CD4-positive, alpha-beta T cell (primary cell): ENCODE measurements around the gene NR4A3. TPM values are rescaled to one million over a fixed set of nuclear protein-coding genes. Genes with fewer than 3 reads are reported as not detected.

ENCODE experiments used
- ATAC-seq: fragments of 200-7000 bp; cut with Tn5 transposase; one replicate; pipeline ENCODE4 v1.10.0; 2022; ENCODE audit warnings: mild to moderate bottlenecking; ENCODE audit not compliant: poor library complexity
- CTCF ChIA-PET: fragments of 350-600 bp; sonication (Branson Sonifier 250); formaldehyde crosslinking; loops from one replicate; lab custom pipeline; 2021; ENCODE audit warnings: antibody characterized with exemption, inconsistent platforms; lab: Charles Lee
- POLR2A ChIA-PET: fragments of 350-600 bp; sonication (Branson Sonifier 250); formaldehyde crosslinking; loops from one replicate; lab custom pipeline; 2021; ENCODE audit warnings: antibody characterized with exemption, inconsistent platforms; lab: Charles Lee
- DNase-seq, 14 experiments: peaks; one replicate each; pipeline ENCODE4 v3.0.0-alpha.2; 2013 to 2020; ENCODE audit warnings: mixed read lengths in 2 of 14
- H3K27ac ChIP-seq, 2 donors: one replicate each; pipeline versions ENCODE4 v1.5.1 to v1.7.0; 2013; ENCODE audit warnings: low read length in 2 of 2, low read depth in 1 of 2, mild to moderate bottlenecking in 1 of 2
- H3K27me3 ChIP-seq, 2 experiments: 1 replicate in 1 of 2; 2 replicates in 1 of 2; pipeline versions ENCODE4 v1.6.1 to v1.7.0; 2013; ENCODE audit warnings: low read length in 2 of 2, control low read depth in 1 of 2, mild to moderate bottlenecking in 1 of 2, moderate library complexity in 1 of 2; ENCODE audit not compliant: insufficient read depth in 2 of 2, control insufficient read depth in 1 of 2
- H3K36me3 ChIP-seq: one replicate; pipeline ENCODE4 v1.6.1; 2013; ENCODE audit warnings: low read length, control low read depth; ENCODE audit not compliant: insufficient read depth
- H3K4me1 ChIP-seq: one replicate; pipeline ENCODE4 v1.6.1; 2013; ENCODE audit warnings: low read length, control low read depth; ENCODE audit not compliant: insufficient read depth
- H3K4me3 ChIP-seq: one replicate; pipeline ENCODE4 v1.5.1; 2013; ENCODE audit warnings: mild to moderate bottlenecking, low read length, moderate library complexity
- H3K9me3 ChIP-seq, 2 experiments: 1 replicate in 1 of 2; 2 replicates in 1 of 2; pipeline versions ENCODE4 v1.6.1 to v1.7.0; 2013; ENCODE audit warnings: low read length in 2 of 2, mild to moderate bottlenecking in 2 of 2, control low read depth in 1 of 2, moderate library complexity in 1 of 2; ENCODE audit not compliant: control insufficient read depth in 1 of 2, insufficient read depth in 1 of 2
- H3K27ac Mint-ChIP-seq: one replicate; pipeline ENCODE4 v1.8.0; 2020; ENCODE audit warnings: mixed read lengths
- H3K27me3 Mint-ChIP-seq: one replicate; pipeline ENCODE4 v1.8.0; 2021; ENCODE audit warnings: mixed read lengths
- H3K36me3 Mint-ChIP-seq: one replicate; pipeline ENCODE4 v1.8.0; 2021; ENCODE audit warnings: low read depth, mixed read lengths
- H3K4me1 Mint-ChIP-seq: one replicate; pipeline ENCODE4 v1.8.0; 2021; ENCODE audit warnings: low read depth, mixed read lengths
- H3K4me3 Mint-ChIP-seq: one replicate; pipeline ENCODE4 v1.8.0; 2020; ENCODE audit warnings: mild to moderate bottlenecking, mixed read lengths
- H3K9me3 Mint-ChIP-seq: one replicate; pipeline ENCODE4 v1.8.0; 2020; ENCODE audit warnings: mixed read lengths
- CTCF ChIP-seq: fragments of 200-600 bp; IDR thresholded peaks from one replicate; pipeline ENCODE4 v1.8.0; 2022; ENCODE audit warnings: antibody characterized with exemption, mild to moderate bottlenecking
- intact Hi-C, 2 experiments: fragments of 100-400 bp; cut with DNase I in 1 of 2; cut with micrococcal nuclease in 1 of 2; formaldehyde crosslinking; loops; one replicate each; pipeline versions ENCODE4 v1.15.1 to v1.9.0; 2023 to 2025; cut with DNase I, micrococcal nuclease
- total RNA-seq, 174 experiments: library from RNA in 2 of 174; stranded (reverse) in 2 of 174; gene quantifications; one replicate each; pipeline ENCODE4 v1.2.3 and lab custom pipeline; 2021 to 2026

NR4A3 gene
- total RNA-seq, 2 experiments from 2014 or later = 42.4 to 44.6 TPM

DNA sequence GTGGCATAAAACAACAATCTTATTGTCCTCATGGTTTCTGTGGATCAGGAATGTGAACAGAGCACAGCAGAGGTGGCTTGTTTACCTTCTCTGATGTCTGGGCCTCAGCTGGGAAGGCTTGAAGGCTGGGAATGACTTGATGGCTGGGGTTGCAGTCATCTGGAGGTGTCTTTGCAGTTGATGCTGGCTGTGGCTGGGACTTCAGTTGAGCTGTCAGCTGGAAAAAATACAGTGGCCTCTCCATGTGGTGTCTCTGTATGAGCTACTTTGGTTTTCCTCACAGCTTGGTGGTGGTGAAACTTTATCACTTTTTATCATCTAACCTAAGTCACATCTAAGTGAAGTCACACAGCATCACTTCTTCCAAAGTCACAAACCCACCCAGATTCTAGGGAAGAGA is 60.1 kb downstream of the NR4A3 start:
- H3K9me3 Mint-ChIP-seq = peaks cover 6% of the 10 kb centered on the region
- intact Hi-C loops = no loop called here
- no peaks in the 10 kb centered on the region for H3K27me3 Mint-ChIP-seq
- no peaks in the 10 kb centered on the region for H3K4me1 ChIP-seq
- ATAC-seq (no peak), DNase-seq (no peak)
- H3K4me3 Mint-ChIP-seq = no peak overlapping the region
- no peak overlapping the region for H3K27ac Mint-ChIP-seq
- CTCF ChIA-PET = no interaction called here
- H3K27me3 ChIP-seq = no peaks in the 10 kb centered on the region
- no peaks in the 10 kb centered on the region for H3K36me3 ChIP-seq
- no peaks in the 10 kb centered on the region for H3K36me3 Mint-ChIP-seq
- POLR2A ChIA-PET = no interaction called here
- TF ChIP-seq CTCF = no peak
- no peaks in the 10 kb centered on the region for H3K9me3 ChIP-seq
- no peak overlapping the region for H3K4me3 ChIP-seq
- H3K27ac ChIP-seq = no peak overlapping the region
- H3K4me1 Mint-ChIP-seq = no peaks in the 10 kb centered on the region

- Mint-ChIP-seq H3K36me3 (no peaks in the 10 kb centered on the region), H3K4me3 (no peak overlapping the region), H3K4me1 (no peaks in the 10 kb centered on the region), H3K27me3 (no peaks in the 10 kb centered on the region), H3K27ac (no peak overlapping the region), H3K9me3 (no peaks in the 10 kb centered on the region)
- CTCF ChIA-PET = no interaction called here
- H3K36me3 ChIP-seq = no peaks in the 10 kb centered on the region
- no peaks in the 10 kb centered on the region for H3K4me1 ChIP-seq
- no peaks in the 10 kb centered on the region for H3K27me3 ChIP-seq
- POLR2A ChIA-PET = interaction anchor here (0.6 to 1.7 kb wide), 2 partner anchors 21 to 381 kb away, joined by 3 to 5 read pairs; partner anchors contain the start of gene STX17
- H3K27ac ChIP-seq = no peak overlapping the region
- DNase-seq (no peak), ATAC-seq (no peak)
- no peak overlapping the region for H3K4me3 ChIP-seq
- H3K9me3 ChIP-seq = no peaks in the 10 kb centered on the region
- TF ChIP-seq CTCF = no peak
- intact Hi-C loops = no loop called here
Observed at GRCh38 chr9:99885747-99886146, 64.1 kb downstream of the NR4A3 start.

- CTCF ChIA-PET = no interaction called here
- POLR2A ChIA-PET = no interaction called here
- no peak overlapping the region for H3K4me3 Mint-ChIP-seq
- DNase-seq (peak in 2 of 14 experiments; percentile 7 to 31), ATAC-seq (no peak)
- H3K27me3 ChIP-seq = no peaks in the 10 kb centered on the region
- no peak overlapping the region for H3K27ac Mint-ChIP-seq
- no peaks in the 10 kb centered on the region for H3K9me3 ChIP-seq
- no peaks in the 10 kb centered on the region for H3K27me3 Mint-ChIP-seq
- H3K4me1 Mint-ChIP-seq = no peaks in the 10 kb centered on the region
- TF ChIP-seq CTCF = no peak
- no peaks in the 10 kb centered on the region for H3K36me3 Mint-ChIP-seq
- H3K9me3 Mint-ChIP-seq = no peaks in the 10 kb centered on the region
- no peak overlapping the region for H3K27ac ChIP-seq
- no peak overlapping the region for H3K4me3 ChIP-seq
- no peaks in the 10 kb centered on the region for H3K4me1 ChIP-seq
- intact Hi-C loops = no loop called here
- H3K36me3 ChIP-seq = no peaks in the 10 kb centered on the region
Observed at GRCh38 chr9:99889120-99889519, 67.4 kb downstream of the NR4A3 start.
